HepG2 (cell line): Measurements from ENCODE around the gene ARHGEF7. TPM values are rescaled to one million over a fixed set of nuclear protein-coding genes. Genes with fewer than 3 reads are reported as not detected.

Experiments
- ATAC-seq: fragments of 200-7000 bp; cut with Tn5 transposase; 3 replicates; pipeline ENCODE4 v1.9.1; 2020; ENCODE audit warnings: mild to moderate bottlenecking, moderate library complexity
- BruUV-seq: library from RNA; stranded (reverse); fragments of 400-500 nt; replicated peaks from 2 replicates; lab custom pipeline; 2021; lab: Mats Ljungman, UMichigan
- CTCF ChIA-PET: fragments of 300-600 bp; formaldehyde crosslinking; extraction: SDS; loops from one replicate; lab custom pipeline; 2021; ENCODE audit warnings: low total read pairs, inconsistent platforms, low intra/inter-chr PET ratio; lab: Yijun Ruan, JAX
- POLR2A ChIA-PET: fragments of 350-600 bp; sonication (Branson Sonifier 250); formaldehyde crosslinking; loops from one replicate; lab custom pipeline; 2020; ENCODE audit warnings: antibody characterized with exemption, inconsistent platforms; lab: Yijun Ruan, JAX
- DNase-seq: peaks from one replicate; pipeline ENCODE4 v3.0.0-alpha.2; 2015; ENCODE audit warnings: low spot score
- FAIRE-seq: peaks from 3 replicates; lab custom pipeline; 2011; peaks lifted over from hg19 to GRCh38; lab: Jason Lieb, UNC
- H2AFZ ChIP-seq: one replicate; pipeline ENCODE4 v1.6.1; 2011; ENCODE audit warnings: low read length, inconsistent platforms
- H3K27ac ChIP-seq: fragments of 300-600 bp; 3 replicates; pipeline ENCODE4 v1.8.0; 2011; ENCODE audit warnings: mixed run types, mild to moderate bottlenecking, mixed read lengths, low read length, inconsistent platforms; ENCODE audit not compliant: insufficient read depth; ENCODE audit errors: extremely low read length
- H3K27me3 ChIP-seq, 2 experiments: fragments of 200-600 bp in 1 of 2; 2 replicates in 1 of 2; 3 replicates in 1 of 2; pipeline versions ENCODE4 v1.6.0 to v1.8.0; 2011; ENCODE audit warnings: low read length in 2 of 2, mild to moderate bottlenecking in 2 of 2, moderate library complexity in 2 of 2, inconsistent platforms in 1 of 2; ENCODE audit not compliant: insufficient read depth in 2 of 2, control insufficient read depth in 1 of 2
- H3K36me3 ChIP-seq, 2 experiments: fragments of 200-600 bp in 1 of 2; replicated peaks in 1 of 2; 2 replicates in 1 of 2; 3 replicates in 1 of 2; pipeline versions ENCODE4 v1.5.1 to v1.8.0; 2011; ENCODE audit warnings: low read length in 2 of 2, inconsistent platforms in 1 of 2; ENCODE audit not compliant: insufficient read depth in 2 of 2, control insufficient read depth in 1 of 2
- H3K4me1 ChIP-seq: 2 replicates; pipeline ENCODE4 v1.5.1; 2012; ENCODE audit warnings: low read length, inconsistent platforms; ENCODE audit not compliant: insufficient read depth
- H3K4me2 ChIP-seq: 2 replicates; pipeline ENCODE4 v1.6.0; 2011; ENCODE audit warnings: low read depth, low read length, inconsistent platforms
- H3K4me3 ChIP-seq, 3 experiments: fragments of 200-600 bp in 1 of 3; sonication (generic), shearing (Covaris generic) in 1 of 3; replicated peaks in 1 of 3; 2 replicates each; pipeline ENCODE4 v1.5.1; 2011 to 2016; ENCODE audit warnings: low read length in 3 of 3, inconsistent platforms in 2 of 3, low read depth in 2 of 3, mild to moderate bottlenecking in 2 of 3, control low read depth in 1 of 3, mixed read lengths in 1 of 3; ENCODE audit not compliant: insufficient read depth in 1 of 3
- H3K79me2 ChIP-seq: one replicate; pipeline ENCODE4 v1.6.1; 2011; ENCODE audit warnings: low read length, inconsistent platforms; ENCODE audit not compliant: insufficient read depth
- H3K9ac ChIP-seq: 2 replicates; pipeline ENCODE4 v1.6.0; 2011; ENCODE audit warnings: mild to moderate bottlenecking, low read depth, low read length, inconsistent platforms; ENCODE audit not compliant: insufficient read depth
- H3K9me3 ChIP-seq: 2 replicates; pipeline ENCODE4 v1.5.1; 2012; ENCODE audit warnings: mild to moderate bottlenecking, low read length
- H4K20me1 ChIP-seq: 2 replicates; pipeline ENCODE4 v1.6.0; 2011; ENCODE audit warnings: inconsistent platforms, mild to moderate bottlenecking, low read length, moderate library complexity; ENCODE audit not compliant: insufficient read depth
- CAMTA2 ChIP-seq: sonication (generic); formaldehyde crosslinking; IDR thresholded peaks from 2 replicates; pipeline ENCODE4 v1.4.0; 2020; ENCODE audit warnings: mild to moderate bottlenecking, missing genetic modification reagents, borderline replicate concordance
- HMGA1 ChIP-seq: sonication (generic); formaldehyde crosslinking; conservative IDR thresholded peaks from 2 replicates; pipeline ENCODE4 v1.4.0; 2020; ENCODE audit warnings: missing genetic modification reagents
- HOXA7 ChIP-seq: sonication (generic); formaldehyde crosslinking; IDR thresholded peaks from 2 replicates; pipeline ENCODE4 v1.8.1; 2022; ENCODE audit warnings: mild to moderate bottlenecking, missing genetic modification reagents, moderate library complexity
- PHF8 ChIP-seq: sonication (generic); formaldehyde crosslinking; IDR thresholded peaks from 2 replicates; pipeline ENCODE4 v1.5.0; 2020; ENCODE audit warnings: missing genetic modification reagents
- SMC3 ChIP-seq: IDR thresholded peaks from 2 replicates; pipeline ENCODE4 v1.6.1; 2011; ENCODE audit warnings: low read length, improper control_type of control experiment
- ZKSCAN8 ChIP-seq: IDR thresholded peaks from 2 replicates; pipeline ENCODE4 v1.6.1; 2016; ENCODE audit warnings: borderline replicate concordance, missing genetic modification reagents, missing compliant biosample characterization
- ZNF235 ChIP-seq: sonication (generic); formaldehyde crosslinking; IDR thresholded peaks from 2 replicates; pipeline ENCODE4 v1.8.1; 2023; ENCODE audit warnings: mild to moderate bottlenecking, missing genetic modification reagents, borderline replicate concordance
- ZNF775 ChIP-seq: sonication (generic); formaldehyde crosslinking; IDR thresholded peaks from 2 replicates; pipeline ENCODE4 v1.4.0; 2020; ENCODE audit warnings: missing genetic modification reagents, mild to moderate bottlenecking, moderate library complexity, borderline replicate concordance
- WGBS: methylation state at CpG from one replicate; pipeline ENCODE4 v1.1.6; 2017; ENCODE audit warnings: low lambda C conversion rate; 5-methylcytosine and 5-hydroxymethylcytosine counted together
- in situ Hi-C: cut with HindIII; loops from 2 replicates; pipeline ENCODE4 v1.10.0; 2017; ENCODE audit warnings: low pct_unique_long_range_greater_than_20kb; ENCODE audit not compliant: extremely low pct_ligation_motif_present
- intact Hi-C: fragments of 100-400 bp; cut with micrococcal nuclease; formaldehyde crosslinking; loops from one replicate; pipeline ENCODE4 v1.10.0; 2022; ENCODE audit not compliant: unreplicated experiment
- polyA plus RNA-seq, 8 experiments: library from polyadenylated mRNA; depleted of rRNA in 3 of 8; stranded (reverse) in 7 of 8; unstranded in 1 of 8; fragments of >200 nt; fragmentation: Illumina TruSeq in 4 of 8; extraction: Trizol in 4 of 8; gene quantifications; 2 replicates each; pipeline versions ENCODE4 v1.2.1 to v1.2.3, GENCODE V29; 2011 to 2016; ENCODE audit warnings: low read depth in 4 of 8, missing spikeins in 1 of 8, mixed read lengths in 1 of 8; ENCODE audit not compliant: insufficient read depth in 1 of 8
- total RNA-seq, 5 experiments: library from RNA; depleted of rRNA; stranded (reverse); fragments of >200 nt; fragmentation: Illumina TruSeq; extraction: Trizol; gene quantifications; 2 replicates each; pipeline ENCODE4 v1.2.3, GENCODE V29; 2016; ENCODE audit warnings: low read depth in 1 of 5
- TF ChIP-seq, protein P1 (sequence below): sonication (generic); formaldehyde crosslinking; IDR thresholded peaks from 2 replicates; pipeline ENCODE4 v1.4.0; 2020; ENCODE audit warnings: missing genetic modification reagents
- TF ChIP-seq, protein P2 (sequence below): sonication (generic); IDR thresholded peaks from 2 replicates; pipeline ENCODE4 v1.6.1; 2016; ENCODE audit warnings: low read depth, borderline replicate concordance
- TF ChIP-seq, protein P3 (sequence below): sonication (generic); formaldehyde crosslinking; IDR thresholded peaks from 2 replicates; pipeline ENCODE4 v1.5.0; 2020; ENCODE audit warnings: missing genetic modification reagents
- TF ChIP-seq, protein P4 (sequence below): sonication (generic); formaldehyde crosslinking; IDR thresholded peaks from 2 replicates; pipeline ENCODE4 v1.8.0; 2023; ENCODE audit warnings: mild to moderate bottlenecking, missing genetic modification reagents

Gene ARHGEF7
- total and polyA plus RNA-seq, 2 of the 13 experiments (the other 11 are each of a cell fraction or from before 2014, with no cell fraction given) = 15.7 to 22.3 TPM

DNA sequence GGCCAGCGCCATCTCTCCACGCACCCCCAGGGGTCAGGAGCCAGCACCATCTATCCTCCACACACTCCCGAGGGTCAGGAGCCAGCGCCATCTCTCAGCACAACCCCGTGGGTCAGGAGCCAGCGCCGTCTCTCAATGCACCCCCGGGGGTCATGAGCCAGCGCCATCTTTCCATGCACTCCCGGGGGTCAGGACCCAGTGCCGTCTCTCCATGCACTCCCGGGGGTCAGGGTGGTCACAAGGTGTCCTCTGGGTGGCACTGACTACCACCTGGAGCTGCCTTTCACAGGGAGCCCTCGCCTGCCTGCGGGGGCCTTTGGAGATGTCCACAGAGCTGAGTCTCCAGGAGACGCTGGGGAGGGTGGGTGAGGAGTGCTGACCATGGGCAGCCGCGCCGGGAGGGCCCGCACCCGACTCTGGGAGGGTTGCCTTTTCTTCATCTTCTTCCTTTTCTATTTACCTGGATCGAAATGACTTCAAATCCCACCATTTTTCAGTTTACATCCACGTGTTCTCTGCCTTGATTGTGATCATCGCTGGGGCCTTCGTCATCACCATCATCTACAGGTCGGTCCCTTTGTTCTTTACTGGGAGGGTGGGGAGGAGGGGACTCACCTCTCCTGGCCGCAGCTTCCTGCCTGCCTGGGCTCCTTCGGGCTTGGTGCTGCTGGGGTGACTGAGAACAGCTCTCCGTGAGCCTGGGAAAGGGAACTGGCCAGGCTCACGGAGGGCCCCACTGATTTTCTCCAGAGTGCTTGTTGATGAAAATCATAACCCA, 224.4 kb downstream of the ARHGEF7 start:
- POLR2A ChIA-PET = no interaction called here
- H3K4me1 ChIP-seq = no peaks in the 10 kb centered on the region
- H3K9me3 ChIP-seq = no peaks in the 10 kb centered on the region
- intact Hi-C loops = no loop called here
- H3K36me3 ChIP-seq = no peaks in the 10 kb centered on the region
- in situ Hi-C loops = no loop called here
- no TSS peak for BruUV-seq
- no peak overlapping the region for H3K4me3 ChIP-seq
- H3K27me3 ChIP-seq = peaks cover 0 to 7% of the 10 kb centered on the region in 2 experiments; a peak in 1 of 5 replicates
- H4K20me1 ChIP-seq = no peaks in the 10 kb centered on the region
- CTCF ChIA-PET = no interaction called here
- H3K9ac ChIP-seq = no peak overlapping the region
- no peak overlapping the region for H3K4me2 ChIP-seq
- WGBS = 40% methylated on average over 20 of the region's 29 CpGs
- TF ChIP-seq CAMTA2 (CRISPR knock-in tag) (no peak), PHF8 (CRISPR knock-in tag) (no peak), HOXA7 (CRISPR knock-in tag) (no peak), ZNF775 (CRISPR knock-in tag) (no peak), HMGA1 (no peak), ZKSCAN8 (CRISPR knock-in tag) (no peak), SMC3 (no peak), ZNF235 (no peak)
- TF ChIP-seq, protein P1, sequence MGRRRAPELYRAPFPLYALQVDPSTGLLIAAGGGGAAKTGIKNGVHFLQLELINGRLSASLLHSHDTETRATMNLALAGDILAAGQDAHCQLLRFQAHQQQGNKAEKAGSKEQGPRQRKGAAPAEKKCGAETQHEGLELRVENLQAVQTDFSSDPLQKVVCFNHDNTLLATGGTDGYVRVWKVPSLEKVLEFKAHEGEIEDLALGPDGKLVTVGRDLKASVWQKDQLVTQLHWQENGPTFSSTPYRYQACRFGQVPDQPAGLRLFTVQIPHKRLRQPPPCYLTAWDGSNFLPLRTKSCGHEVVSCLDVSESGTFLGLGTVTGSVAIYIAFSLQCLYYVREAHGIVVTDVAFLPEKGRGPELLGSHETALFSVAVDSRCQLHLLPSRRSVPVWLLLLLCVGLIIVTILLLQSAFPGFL = no peak
- TF ChIP-seq, protein P2, sequence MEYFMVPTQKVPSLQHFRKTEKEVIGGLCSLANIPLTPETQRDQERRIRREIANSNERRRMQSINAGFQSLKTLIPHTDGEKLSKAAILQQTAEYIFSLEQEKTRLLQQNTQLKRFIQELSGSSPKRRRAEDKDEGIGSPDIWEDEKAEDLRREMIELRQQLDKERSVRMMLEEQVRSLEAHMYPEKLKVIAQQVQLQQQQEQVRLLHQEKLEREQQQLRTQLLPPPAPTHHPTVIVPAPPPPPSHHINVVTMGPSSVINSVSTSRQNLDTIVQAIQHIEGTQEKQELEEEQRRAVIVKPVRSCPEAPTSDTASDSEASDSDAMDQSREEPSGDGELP = no peak
- TF ChIP-seq, protein P3, sequence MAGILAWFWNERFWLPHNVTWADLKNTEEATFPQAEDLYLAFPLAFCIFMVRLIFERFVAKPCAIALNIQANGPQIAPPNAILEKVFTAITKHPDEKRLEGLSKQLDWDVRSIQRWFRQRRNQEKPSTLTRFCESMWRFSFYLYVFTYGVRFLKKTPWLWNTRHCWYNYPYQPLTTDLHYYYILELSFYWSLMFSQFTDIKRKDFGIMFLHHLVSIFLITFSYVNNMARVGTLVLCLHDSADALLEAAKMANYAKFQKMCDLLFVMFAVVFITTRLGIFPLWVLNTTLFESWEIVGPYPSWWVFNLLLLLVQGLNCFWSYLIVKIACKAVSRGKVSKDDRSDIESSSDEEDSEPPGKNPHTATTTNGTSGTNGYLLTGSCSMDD (CRISPR knock-in tag) = no peak
- TF ChIP-seq, protein P4, sequence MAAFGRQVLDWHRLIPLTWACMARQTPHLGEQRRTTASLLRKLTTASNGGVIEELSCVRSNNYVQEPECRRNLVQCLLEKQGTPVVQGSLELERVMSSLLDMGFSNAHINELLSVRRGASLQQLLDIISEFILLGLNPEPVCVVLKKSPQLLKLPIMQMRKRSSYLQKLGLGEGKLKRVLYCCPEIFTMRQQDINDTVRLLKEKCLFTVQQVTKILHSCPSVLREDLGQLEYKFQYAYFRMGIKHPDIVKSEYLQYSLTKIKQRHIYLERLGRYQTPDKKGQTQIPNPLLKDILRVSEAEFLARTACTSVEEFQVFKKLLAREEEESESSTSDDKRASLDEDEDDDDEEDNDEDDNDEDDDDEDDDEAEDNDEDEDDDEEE (CRISPR knock-in tag) = no peak
- TF ChIP-seq, all 625 proteins: peak for 0
- H2AFZ ChIP-seq = no peak overlapping the region
- FAIRE-seq (no peak), DNase-seq (no peak), ATAC-seq (no peak)
- no peak overlapping the region for H3K27ac ChIP-seq
- no peaks in the 10 kb centered on the region for H3K79me2 ChIP-seq
